Transverse colon (tissue), 1 donor: ENCODE data around the gene STXBP1.

Experiments used
- EP300 ChIP-seq: sonication (generic); formaldehyde crosslinking; IDR thresholded peaks from one replicate; pipeline ENCODE4 v1.6.1; 2017; ENCODE audit warnings: antibody characterized with exemption, low read depth
- POLR2A ChIP-seq: fragments of 450-650 bp; IDR thresholded peaks from one replicate; pipeline ENCODE4 v1.6.1; 2016; ENCODE audit warnings: antibody characterized with exemption, mild to moderate bottlenecking, moderate library complexity

- TF ChIP-seq POLR2A: no peak
- TF ChIP-seq EP300: no peak
Measured at GRCh38 chr9:127712867-127713266, 100.8 kb downstream of the STXBP1 start.
